Measurements from ENCODE around the gene CSRNP3.

Gene CSRNP3

GRCh38 chr2:165470361-165470760 is 863 bp downstream of the CSRNP3 start:
- Histone ChIP-seq H3K27ac (ENCODE audit: low read depth, low read length) (peak overlapping the region; percentile 5; the same call in 1 of the 2 replicates), H3K9ac (ENCODE audit: low read length) (no peak overlapping the region), H3K4me3 (ENCODE audit: low read depth, low read length) (peak overlapping the region; percentile 75)

GRCh38 chr2:165471349-165471950 is 2.0 kb downstream of the CSRNP3 start:
- Histone ChIP-seq H3K4me3 (ENCODE audit: low read depth, low read length) (no peak overlapping the region), H3K9ac (ENCODE audit: low read length) (no peak overlapping the region), H3K4me1 (ENCODE audit: control insufficient read depth, insufficient read depth, low read length) (peaks cover 15% of the 10 kb centered on the region), H3K9me3 (ENCODE audit: control insufficient read depth, insufficient read depth, low read depth, low read length) (no peaks in the 10 kb centered on the region), H3K36me3 (ENCODE audit: control insufficient read depth, insufficient read depth, low read length) (no peaks in the 10 kb centered on the region), H3K27me3 (ENCODE audit: control insufficient read depth, insufficient read depth, low read length) (no peaks in the 10 kb centered on the region), H3K27ac (ENCODE audit: low read depth, low read length) (no peak overlapping the region)

More at GRCh38 chr2:165470361-165470760, 863 bp downstream of the CSRNP3 start:
- Histone ChIP-seq H3K9me3 (ENCODE audit: control insufficient read depth, insufficient read depth, low read depth, low read length) (no peaks in the 10 kb centered on the region), H3K36me3 (ENCODE audit: control insufficient read depth, insufficient read depth, low read length) (no peaks in the 10 kb centered on the region), H3K4me1 (ENCODE audit: control insufficient read depth, insufficient read depth, low read length) (peaks cover 14% of the 10 kb centered on the region), H3K27me3 (ENCODE audit: control insufficient read depth, insufficient read depth, low read length) (no peaks in the 10 kb centered on the region)

GRCh38 chr2:165472922-165473321 is 3.4 kb downstream of the CSRNP3 start:
- no peaks in the 10 kb centered on the region for H3K9me3 ChIP-seq (ENCODE audit: control insufficient read depth, insufficient read depth, low read depth, low read length)
- no peaks in the 10 kb centered on the region for H3K27me3 ChIP-seq (ENCODE audit: control insufficient read depth, insufficient read depth, low read length)
- peaks cover 15% of the 10 kb centered on the region for H3K4me1 ChIP-seq (ENCODE audit: control insufficient read depth, insufficient read depth, low read length)
- H3K36me3 ChIP-seq (ENCODE audit: control insufficient read depth, insufficient read depth, low read length) = no peaks in the 10 kb centered on the region
- H3K4me3 ChIP-seq (ENCODE audit: low read depth, low read length) = no peak overlapping the region
- H3K9ac ChIP-seq (ENCODE audit: low read length) = no peak overlapping the region
- no peak overlapping the region for H3K27ac ChIP-seq (ENCODE audit: low read depth, low read length)

GRCh38 chr2:165474619-165475276 is 5.2 kb downstream of the CSRNP3 start:
- H3K36me3 ChIP-seq (ENCODE audit: control insufficient read depth, insufficient read depth, low read length) = no peaks in the 10 kb centered on the region
- no peaks in the 10 kb centered on the region for H3K27me3 ChIP-seq (ENCODE audit: control insufficient read depth, insufficient read depth, low read length)
- no peak overlapping the region for H3K4me3 ChIP-seq (ENCODE audit: low read depth, low read length)
- H3K9me3 ChIP-seq (ENCODE audit: control insufficient read depth, insufficient read depth, low read depth, low read length) = no peaks in the 10 kb centered on the region
- H3K27ac ChIP-seq (ENCODE audit: low read depth, low read length) = no peak overlapping the region
- H3K4me1 ChIP-seq (ENCODE audit: control insufficient read depth, insufficient read depth, low read length) = peaks cover 10% of the 10 kb centered on the region; the same call in 1 of the 2 replicates
- no peak overlapping the region for H3K9ac ChIP-seq (ENCODE audit: low read length)

GRCh38 chr2:165475277-165476004 is 5.9 kb downstream of the CSRNP3 start:
- no peaks in the 10 kb centered on the region for H3K27me3 ChIP-seq (ENCODE audit: control insufficient read depth, insufficient read depth, low read length)
- H3K36me3 ChIP-seq (ENCODE audit: control insufficient read depth, insufficient read depth, low read length) = no peaks in the 10 kb centered on the region
- H3K9me3 ChIP-seq (ENCODE audit: control insufficient read depth, insufficient read depth, low read depth, low read length) = no peaks in the 10 kb centered on the region
- H3K27ac ChIP-seq (ENCODE audit: low read depth, low read length) = no peak overlapping the region
- H3K4me1 ChIP-seq (ENCODE audit: control insufficient read depth, insufficient read depth, low read length) = peaks cover 10% of the 10 kb centered on the region; the same call in 1 of the 2 replicates
- no peak overlapping the region for H3K9ac ChIP-seq (ENCODE audit: low read length)
- no peak overlapping the region for H3K4me3 ChIP-seq (ENCODE audit: low read depth, low read length)

- H3K9ac ChIP-seq (ENCODE audit: low read length) = no peak overlapping the region
- H3K4me1 ChIP-seq (ENCODE audit: control insufficient read depth, insufficient read depth, low read length) = 0 out of 2 replicates have a peak, but pooled peaks cover 3% of the 10 kb centered on the region
- H3K4me3 ChIP-seq (ENCODE audit: low read depth, low read length) = no peak overlapping the region
- no peak overlapping the region for H3K27ac ChIP-seq (ENCODE audit: low read depth, low read length)
- H3K27me3 ChIP-seq (ENCODE audit: control insufficient read depth, insufficient read depth, low read length) = no peaks in the 10 kb centered on the region
- no peaks in the 10 kb centered on the region for H3K36me3 ChIP-seq (ENCODE audit: control insufficient read depth, insufficient read depth, low read length)
- peaks cover 7% of the 10 kb centered on the region for H3K9me3 ChIP-seq (ENCODE audit: control insufficient read depth, insufficient read depth, low read depth, low read length)
Measured at GRCh38 chr2:165479856-165480255, 10.4 kb downstream of the CSRNP3 start.

- Histone ChIP-seq H3K27ac (ENCODE audit: low read depth, low read length) (no peak overlapping the region), H3K36me3 (ENCODE audit: control insufficient read depth, insufficient read depth, low read length) (no peaks in the 10 kb centered on the region), H3K9me3 (ENCODE audit: control insufficient read depth, insufficient read depth, low read depth, low read length) (no peaks in the 10 kb centered on the region), H3K9ac (ENCODE audit: low read length) (no peak overlapping the region), H3K4me3 (ENCODE audit: low read depth, low read length) (no peak overlapping the region), H3K4me1 (ENCODE audit: control insufficient read depth, insufficient read depth, low read length) (no peaks in the 10 kb centered on the region), H3K27me3 (ENCODE audit: control insufficient read depth, insufficient read depth, low read length) (no peaks in the 10 kb centered on the region)
Measured at GRCh38 chr2:165494573-165494972, 25.1 kb downstream of the CSRNP3 start.

GRCh38 chr2:165497659-165498317 is 28.3 kb downstream of the CSRNP3 start:
- Histone ChIP-seq H3K27me3 (ENCODE audit: control insufficient read depth, insufficient read depth, low read length) (no peaks in the 10 kb centered on the region), H3K4me1 (ENCODE audit: control insufficient read depth, insufficient read depth, low read length) (no peaks in the 10 kb centered on the region), H3K9me3 (ENCODE audit: control insufficient read depth, insufficient read depth, low read depth, low read length) (no peaks in the 10 kb centered on the region), H3K4me3 (ENCODE audit: low read depth, low read length) (no peak overlapping the region), H3K36me3 (ENCODE audit: control insufficient read depth, insufficient read depth, low read length) (no peaks in the 10 kb centered on the region), H3K27ac (ENCODE audit: low read depth, low read length) (no peak overlapping the region), H3K9ac (ENCODE audit: low read length) (no peak overlapping the region)

GRCh38 chr2:165499131-165499530 is 29.6 kb downstream of the CSRNP3 start:
- H3K9me3 ChIP-seq (ENCODE audit: control insufficient read depth, insufficient read depth, low read depth, low read length) = no peaks in the 10 kb centered on the region
- no peak overlapping the region for H3K9ac ChIP-seq (ENCODE audit: low read length)
- H3K27me3 ChIP-seq (ENCODE audit: control insufficient read depth, insufficient read depth, low read length) = no peaks in the 10 kb centered on the region
- H3K4me1 ChIP-seq (ENCODE audit: control insufficient read depth, insufficient read depth, low read length) = no peaks in the 10 kb centered on the region
- H3K27ac ChIP-seq (ENCODE audit: low read depth, low read length) = no peak overlapping the region
- no peak overlapping the region for H3K4me3 ChIP-seq (ENCODE audit: low read depth, low read length)
- no peaks in the 10 kb centered on the region for H3K36me3 ChIP-seq (ENCODE audit: control insufficient read depth, insufficient read depth, low read length)

- H3K4me3 ChIP-seq (ENCODE audit: low read depth, low read length) = no peak overlapping the region
- H3K4me1 ChIP-seq (ENCODE audit: control insufficient read depth, insufficient read depth, low read length) = no peaks in the 10 kb centered on the region
- H3K36me3 ChIP-seq (ENCODE audit: control insufficient read depth, insufficient read depth, low read length) = no peaks in the 10 kb centered on the region
- H3K27me3 ChIP-seq (ENCODE audit: control insufficient read depth, insufficient read depth, low read length) = no peaks in the 10 kb centered on the region
- H3K9me3 ChIP-seq (ENCODE audit: control insufficient read depth, insufficient read depth, low read depth, low read length) = no peaks in the 10 kb centered on the region
- H3K27ac ChIP-seq (ENCODE audit: low read depth, low read length) = no peak overlapping the region
- H3K9ac ChIP-seq (ENCODE audit: low read length) = no peak overlapping the region
Measured at GRCh38 chr2:165500001-165500400, 30.5 kb downstream of the CSRNP3 start.

GRCh38 chr2:165500816-165501215 is 31.3 kb downstream of the CSRNP3 start:
- H3K9me3 ChIP-seq (ENCODE audit: control insufficient read depth, insufficient read depth, low read depth, low read length) = no peaks in the 10 kb centered on the region
- no peaks in the 10 kb centered on the region for H3K36me3 ChIP-seq (ENCODE audit: control insufficient read depth, insufficient read depth, low read length)
- H3K27ac ChIP-seq (ENCODE audit: low read depth, low read length) = no peak overlapping the region
- no peak overlapping the region for H3K9ac ChIP-seq (ENCODE audit: low read length)
- no peak overlapping the region for H3K4me3 ChIP-seq (ENCODE audit: low read depth, low read length)
- H3K27me3 ChIP-seq (ENCODE audit: control insufficient read depth, insufficient read depth, low read length) = no peaks in the 10 kb centered on the region
- H3K4me1 ChIP-seq (ENCODE audit: control insufficient read depth, insufficient read depth, low read length) = no peaks in the 10 kb centered on the region

All from HUES6 (cell line).